Astrocyte (in vitro differentiated cells and primary cell): Measurements from ENCODE around the gene APBA2. TPM values are rescaled to one million over a fixed set of nuclear protein-coding genes. Genes with fewer than 3 reads are reported as not detected.
"Not testable (repeated sequence)": the region's sequence is repeated elsewhere in the genome, so short reads cannot be mapped to it uniquely, and the experiment has no call there.

ENCODE experiments used
- DNase-seq: peaks from one replicate; pipeline ENCODE4 v3.0.0-alpha.2; 2010; ENCODE audit warnings: low read depth
- FAIRE-seq: peaks from 2 replicates; lab custom pipeline; 2011; peaks lifted over from hg19 to GRCh38; lab: Jason Lieb, UNC
- H2AFZ ChIP-seq: 2 replicates; pipeline ENCODE4 v1.6.0; 2012; ENCODE audit warnings: low read depth, low read length, inconsistent platforms
- H3K27ac ChIP-seq: 2 replicates; pipeline ENCODE4 v1.5.1; 2011; ENCODE audit warnings: low read depth, low read length, inconsistent platforms
- H3K27me3 ChIP-seq: 2 replicates; pipeline ENCODE4 v1.6.0; 2011; ENCODE audit warnings: low read length, inconsistent platforms; ENCODE audit not compliant: insufficient read depth
- H3K36me3 ChIP-seq: 2 replicates; pipeline ENCODE4 v1.5.1; 2011; ENCODE audit warnings: low read length, inconsistent platforms; ENCODE audit not compliant: insufficient read depth
- H3K4me1 ChIP-seq: 2 replicates; pipeline ENCODE4 v1.5.1; 2011; ENCODE audit warnings: low read length, inconsistent platforms; ENCODE audit not compliant: insufficient read depth
- H3K4me2 ChIP-seq: 2 replicates; pipeline ENCODE4 v1.6.0; 2012; ENCODE audit warnings: low read length, inconsistent platforms
- H3K4me3 ChIP-seq: 2 replicates; pipeline ENCODE4 v1.5.1; 2011; ENCODE audit warnings: low read depth, mild to moderate bottlenecking, low read length, inconsistent platforms; ENCODE audit not compliant: insufficient read depth
- H3K79me2 ChIP-seq: 2 replicates; pipeline ENCODE4 v1.6.0; 2012; ENCODE audit warnings: mild to moderate bottlenecking, low read length, inconsistent platforms; ENCODE audit not compliant: insufficient read depth
- H3K9ac ChIP-seq: 2 replicates; pipeline ENCODE4 v1.6.0; 2012; ENCODE audit warnings: mild to moderate bottlenecking, low read length, inconsistent platforms
- H3K9me3 ChIP-seq: 2 replicates; pipeline ENCODE4 v1.5.1; 2012; ENCODE audit warnings: low read depth, mild to moderate bottlenecking, low read length, inconsistent platforms; ENCODE audit not compliant: insufficient read depth
- H4K20me1 ChIP-seq: 2 replicates; pipeline ENCODE4 v1.6.0; 2012; ENCODE audit warnings: low read length, inconsistent platforms; ENCODE audit not compliant: insufficient read depth
- H3K27ac Mint-ChIP-seq: one replicate; pipeline ENCODE4 v1.8.0; 2021; ENCODE audit warnings: mild to moderate bottlenecking, mixed read lengths; ENCODE audit not compliant: unreplicated experiment
- H3K27me3 Mint-ChIP-seq: one replicate; pipeline ENCODE4 v1.8.0; 2021; ENCODE audit warnings: low read depth, mixed read lengths; ENCODE audit not compliant: unreplicated experiment
- H3K36me3 Mint-ChIP-seq: one replicate; pipeline ENCODE4 v1.8.0; 2021; ENCODE audit warnings: low read depth, mixed read lengths; ENCODE audit not compliant: unreplicated experiment
- H3K4me1 Mint-ChIP-seq: one replicate; pipeline ENCODE4 v1.8.0; 2021; ENCODE audit warnings: low read depth, mixed read lengths; ENCODE audit not compliant: unreplicated experiment
- H3K4me3 Mint-ChIP-seq: one replicate; pipeline ENCODE4 v1.8.0; 2021; ENCODE audit warnings: mild to moderate bottlenecking, moderate library complexity, mixed read lengths; ENCODE audit not compliant: unreplicated experiment
- H3K9me3 Mint-ChIP-seq: one replicate; pipeline ENCODE4 v1.8.0; 2021; ENCODE audit warnings: mild to moderate bottlenecking, mixed read lengths; ENCODE audit not compliant: unreplicated experiment
- CTCF ChIP-seq: IDR thresholded peaks from 2 replicates; pipeline ENCODE4 v1.5.1; 2011; ENCODE audit warnings: low read depth, mild to moderate bottlenecking, inconsistent platforms, low read length, moderate library complexity; ENCODE audit not compliant: insufficient read depth
- EZH2 ChIP-seq: IDR thresholded peaks from 2 replicates; pipeline ENCODE4 v1.6.1; 2012; ENCODE audit warnings: mild to moderate bottlenecking, low read length, inconsistent platforms; ENCODE audit not compliant: insufficient read depth
- total RNA-seq: library from RNA; stranded (reverse); gene quantifications from 2 replicates; pipeline ENCODE4 v1.2.1, GENCODE V29; 2021

The APBA2 gene
- total RNA-seq, 1 donor from 2014 or later = 15.2 TPM

GRCh38 chr15:29102173-29102794 lies 216.5 kb downstream of the APBA2 start:
- not testable (repeated sequence) for H3K4me3 Mint-ChIP-seq
- DNase-seq = peak; percentile 4

GRCh38 chr15:29102911-29103823 lies 217.4 kb downstream of the APBA2 start:
- H2AFZ ChIP-seq = peak overlapping the region; percentile 80
- Mint-ChIP-seq H3K4me1 (no peaks in the 10 kb centered on the region), H3K36me3 (peaks cover 17% of the 10 kb centered on the region), H3K9me3 (no peaks in the 10 kb centered on the region), H3K4me3 (no peak overlapping the region), H3K27ac (no peak overlapping the region), H3K27me3 (peaks cover 3% of the 10 kb centered on the region)
- H3K4me3 ChIP-seq = peak overlapping the region; percentile 52
- TF ChIP-seq EZH2 (no peak), CTCF (no peak)
- no peaks in the 10 kb centered on the region for H3K27me3 ChIP-seq
- H3K36me3 ChIP-seq = no peaks in the 10 kb centered on the region
- H3K27ac ChIP-seq = peak overlapping the region; percentile 33
- H3K79me2 ChIP-seq = no peaks in the 10 kb centered on the region
- no peaks in the 10 kb centered on the region for H4K20me1 ChIP-seq
- no peak for FAIRE-seq
- peak overlapping the region; percentile 84 for H3K4me2 ChIP-seq
- no peaks in the 10 kb centered on the region for H3K9me3 ChIP-seq
- peaks cover 8% of the 10 kb centered on the region for H3K4me1 ChIP-seq
- no peak for DNase-seq
- peak overlapping the region; percentile 67 for H3K9ac ChIP-seq

More at GRCh38 chr15:29102173-29102794, 216.5 kb downstream of the APBA2 start:
- H3K79me2 ChIP-seq, FAIRE-seq, H3K9me3 Mint-ChIP-seq, H3K9ac ChIP-seq, H3K27ac Mint-ChIP-seq, H3K9me3 ChIP-seq, H3K4me1 Mint-ChIP-seq, H3K27me3 ChIP-seq, H2AFZ ChIP-seq, H3K36me3 ChIP-seq, H3K4me1 ChIP-seq, H3K4me2 ChIP-seq, H4K20me1 ChIP-seq, H3K27me3 Mint-ChIP-seq, H3K4me3 ChIP-seq, H3K27ac ChIP-seq: not testable (repeated sequence)
- peak; percentile 73 for TF ChIP-seq CTCF
- H3K36me3 Mint-ChIP-seq = peaks cover 14% of the 10 kb centered on the region
